Measurements from ENCODE around the gene PRSS38.
A peak's percentile ranks its signal among the peaks of the same experiment; 100 is the strongest.

The PRSS38 gene

GRCh38 chr1:227815468-227816409 lies at the start of gene PRSS38:
Gene PRSS38 (plus strand): TSS chr1:227815675. CDS start chr1:227815717, 42 bp downstream.
- no peak for DNase-seq

GRCh38 chr1:227766015-227766634 lies 49.4 kb upstream of the PRSS38 start:
- DNase-seq: no peak

- no peak for DNase-seq
These were observed 48.7 kb upstream of the PRSS38 start for GRCh38 chr1:227766653-227767277.

GRCh38 chr1:227767401-227768124 lies 47.9 kb upstream of the PRSS38 start:
- DNase-seq: no peak

GRCh38 chr1:227768125-227768439 lies 47.4 kb upstream of the PRSS38 start:
- DNase-seq: no peak

GRCh38 chr1:227768640-227769039 lies 46.8 kb upstream of the PRSS38 start:
- no peak for DNase-seq

GRCh38 chr1:227769047-227769935 lies 46.2 kb upstream of the PRSS38 start:
- no peak for DNase-seq

GRCh38 chr1:227769936-227770494 lies 45.5 kb upstream of the PRSS38 start:
- DNase-seq: no peak

GRCh38 chr1:227770812-227771211 lies 44.7 kb upstream of the PRSS38 start:
- no peak for DNase-seq

GRCh38 chr1:227771326-227771725 lies 44.1 kb upstream of the PRSS38 start:
- no peak for DNase-seq

GRCh38 chr1:227771771-227772170 lies 43.7 kb upstream of the PRSS38 start:
- no peak for DNase-seq

GRCh38 chr1:227773558-227773957 lies 41.9 kb upstream of the PRSS38 start:
- no peak for DNase-seq

GRCh38 chr1:227774051-227774731 lies 41.3 kb upstream of the PRSS38 start:
- DNase-seq: no peak

- peak; percentile 72 for DNase-seq
These were observed 40.4 kb upstream of the PRSS38 start for GRCh38 chr1:227774821-227775661.

- DNase-seq: no peak
These were observed 39.6 kb upstream of the PRSS38 start for GRCh38 chr1:227775841-227776240.

GRCh38 chr1:227776331-227776771 lies 39.1 kb upstream of the PRSS38 start:
- no peak for DNase-seq

GRCh38 chr1:227777156-227777555 lies 38.3 kb upstream of the PRSS38 start:
- no peak for DNase-seq

- DNase-seq: no peak
These were observed 37.8 kb upstream of the PRSS38 start for GRCh38 chr1:227777646-227778045.

GRCh38 chr1:227778401-227778947 lies 37.0 kb upstream of the PRSS38 start:
- peak; percentile 47 for DNase-seq

- DNase-seq: no peak
These were observed 36.4 kb upstream of the PRSS38 start for GRCh38 chr1:227779021-227779441.

All from right forelimb (tissue), 1 donor.